CD14-positive monocyte (primary cell): ENCODE results near the gene ITGA2B. TPM values are rescaled to one million over a fixed set of nuclear protein-coding genes. Genes with fewer than 3 reads are reported as not detected.
"Not testable (repeated sequence)": the region's sequence is repeated elsewhere in the genome, so short reads cannot be mapped to it uniquely, and the experiment has no call there.

Experiments used
- DNase-seq, 3 donors: peaks; one replicate each; pipeline ENCODE4 v3.0.0-alpha.2; 2011 to 2022
- H2AFZ ChIP-seq: 2 replicates; pipeline ENCODE4 v1.6.0; 2012; ENCODE audit warnings: mild to moderate bottlenecking, low read depth, low read length, inconsistent platforms; ENCODE audit not compliant: insufficient read depth, poor library complexity, severe bottlenecking
- H3K27ac ChIP-seq, 2 donors: 1 replicate in 1 of 2; 2 replicates in 1 of 2; pipeline ENCODE4 v1.5.1; 2012 to 2013; ENCODE audit warnings: low read length in 2 of 2, control low read depth in 1 of 2, inconsistent platforms in 1 of 2, low read depth in 1 of 2, mild to moderate bottlenecking in 1 of 2
- H3K27me3 ChIP-seq, 2 donors: one replicate each; pipeline versions ENCODE4 v1.6.0 to v1.6.1; 2011 to 2013; ENCODE audit warnings: low read length in 2 of 2; ENCODE audit not compliant: control insufficient read depth in 2 of 2, insufficient read depth in 2 of 2
- H3K36me3 ChIP-seq, 2 donors: replicated peaks in 1 of 2; 1 replicate in 1 of 2; 2 replicates in 1 of 2; pipeline versions ENCODE4 v1.5.1 to v1.6.1; 2012 to 2013; ENCODE audit warnings: low read length in 2 of 2, control low read depth in 1 of 2, inconsistent platforms in 1 of 2, mild to moderate bottlenecking in 1 of 2; ENCODE audit not compliant: insufficient read depth in 2 of 2, control insufficient read depth in 1 of 2
- H3K4me1 ChIP-seq, 2 donors: 1 replicate in 1 of 2; 2 replicates in 1 of 2; pipeline versions ENCODE4 v1.5.1 to v1.6.1; 2012 to 2013; ENCODE audit warnings: low read length in 2 of 2, control low read depth in 1 of 2, inconsistent platforms in 1 of 2, mild to moderate bottlenecking in 1 of 2, moderate library complexity in 1 of 2; ENCODE audit not compliant: insufficient read depth in 2 of 2, control insufficient read depth in 1 of 2
- H3K4me2 ChIP-seq: replicated peaks from 2 replicates; pipeline ENCODE3; 2012; ENCODE audit warnings: low read length, moderate library complexity, mild to moderate bottlenecking; ENCODE audit not compliant: poor library complexity, severe bottlenecking; ENCODE audit errors: extremely low read depth
- H3K4me3 ChIP-seq, 3 experiments: fragments of 200-600 bp in 1 of 3; sonication (generic) in 1 of 3; replicated peaks in 1 of 3; 1 replicate in 2 of 3; 2 replicates in 1 of 3; pipeline ENCODE4 v1.5.1; 2011 to 2013; ENCODE audit warnings: low read length in 3 of 3, mild to moderate bottlenecking in 3 of 3, control low read depth in 2 of 3, low read depth in 2 of 3, inconsistent platforms in 1 of 3, moderate library complexity in 1 of 3
- H3K79me2 ChIP-seq: 2 replicates; pipeline ENCODE4 v1.6.0; 2012; ENCODE audit warnings: mild to moderate bottlenecking, control low read depth, inconsistent platforms, low read length, moderate library complexity; ENCODE audit not compliant: insufficient read depth
- H3K9ac ChIP-seq: 2 replicates; pipeline ENCODE4 v1.6.0; 2017; ENCODE audit warnings: low read length, mild to moderate bottlenecking; ENCODE audit not compliant: insufficient read depth, poor library complexity, severe bottlenecking
- H3K9me3 ChIP-seq, 2 donors: replicated peaks in 1 of 2; 1 replicate in 1 of 2; 2 replicates in 1 of 2; pipeline versions ENCODE4 v1.5.1 to v1.6.1; 2012 to 2013; ENCODE audit warnings: low read length in 2 of 2, control low read depth in 1 of 2; ENCODE audit not compliant: control insufficient read depth in 1 of 2, insufficient read depth in 1 of 2
- H4K20me1 ChIP-seq: 2 replicates; pipeline ENCODE4 v1.6.0; 2012; ENCODE audit warnings: mild to moderate bottlenecking, low read length, control low read depth, moderate library complexity; ENCODE audit not compliant: insufficient read depth
- H3K27ac Mint-ChIP-seq, 7 donors: one replicate each; pipeline ENCODE4 v1.8.0; 2020; ENCODE audit warnings: mild to moderate bottlenecking in 7 of 7, mixed read lengths in 7 of 7, moderate library complexity in 6 of 7, inconsistent platforms in 2 of 7
- H3K27me3 Mint-ChIP-seq, 3 donors: one replicate each; pipeline ENCODE4 v1.8.0; 2021 to 2022; ENCODE audit warnings: low read depth in 3 of 3, mild to moderate bottlenecking in 3 of 3, mixed read lengths in 3 of 3, moderate library complexity in 3 of 3, inconsistent platforms in 1 of 3
- H3K36me3 Mint-ChIP-seq, 2 donors: one replicate each; pipeline ENCODE4 v1.8.0; 2020; ENCODE audit warnings: mixed read lengths in 2 of 2, inconsistent platforms in 1 of 2, mild to moderate bottlenecking in 1 of 2
- H3K4me1 Mint-ChIP-seq: one replicate; pipeline ENCODE4 v1.8.0; 2020; ENCODE audit warnings: mild to moderate bottlenecking, mixed read lengths
- H3K4me3 Mint-ChIP-seq, 2 donors: one replicate each; pipeline ENCODE4 v1.8.0; 2020; ENCODE audit warnings: mild to moderate bottlenecking in 2 of 2, mixed read lengths in 2 of 2, moderate library complexity in 1 of 2
- H3K9me3 Mint-ChIP-seq, 7 donors: one replicate each; pipeline ENCODE4 v1.8.0; 2020 to 2022; ENCODE audit warnings: mixed read lengths in 7 of 7, mild to moderate bottlenecking in 6 of 7, moderate library complexity in 6 of 7, inconsistent platforms in 2 of 7
- CTCF ChIP-seq: fragments of 200-600 bp; IDR thresholded peaks from one replicate; pipeline ENCODE4 v1.8.0; 2022; ENCODE audit warnings: antibody characterized with exemption, mild to moderate bottlenecking
- WGBS: methylation state at CpG from one replicate; pipeline ENCODE4 v1.1.5; 2013; ENCODE audit warnings: missing lambda C conversion rate; ENCODE audit not compliant: insufficient coverage; 5-methylcytosine and 5-hydroxymethylcytosine counted together
- intact Hi-C, 2 donors: fragments of 100-400 bp; cut with micrococcal nuclease; formaldehyde crosslinking; loops; one replicate each; pipeline versions ENCODE4 v1.15.0 to v1.15.1; 2023
- polyA plus RNA-seq, 3 donors: library from polyadenylated mRNA; depleted of rRNA in 1 of 3; unstranded in 2 of 3; stranded (reverse) in 1 of 3; fragments of 300-500 nt in 2 of 3; fragments of >200 nt in 1 of 3; fragmentation: Illumina TruSeq in 2 of 3; gene quantifications; 1 replicate in 2 of 3; 2 replicates in 1 of 3; pipeline ENCODE4 v1.2.3, GENCODE V29; 2012 to 2021

The ITGA2B gene
- polyA plus RNA-seq, 3 donors, result 0.21 to 1.2 (median 1.1) TPM

- Mint-ChIP-seq H3K27ac (no peak overlapping the region), H3K9me3 (peaks cover 0 to 3% (median 2%) of the 10 kb centered on the region in 7 donors), H3K36me3 (no peaks in the 10 kb centered on the region), H3K4me3 (no peak overlapping the region), H3K27me3 (peaks cover 50 to 70% (median 56%) of the 10 kb centered on the region in 3 donors), H3K4me1 (peaks cover 9% of the 10 kb centered on the region)
- intact Hi-C loops, result no loop called here
- no peak overlapping the region for H3K4me2 ChIP-seq
- no peak for TF ChIP-seq CTCF
- no peak for DNase-seq
- H3K4me3 ChIP-seq, result no peak overlapping the region
- H4K20me1 ChIP-seq, result no peaks in the 10 kb centered on the region
- H3K79me2 ChIP-seq, result no peaks in the 10 kb centered on the region
- H3K27me3 ChIP-seq, result peaks cover 9 to 34% of the 10 kb centered on the region in 2 donors
- H3K4me1 ChIP-seq, result peaks cover 9 to 17% of the 10 kb centered on the region in 2 donors
- no peak overlapping the region for H3K9ac ChIP-seq
- no peaks in the 10 kb centered on the region for H3K9me3 ChIP-seq
- no peaks in the 10 kb centered on the region for H3K36me3 ChIP-seq
- WGBS, result 88% methylated on average over 3 of the region's 7 CpGs
- H2AFZ ChIP-seq, result no peak overlapping the region
- H3K27ac ChIP-seq, result no peak overlapping the region
These were observed 22.0 kb downstream of the ITGA2B start for GRCh38 chr17:44367231-44367979.

GRCh38 chr17:44365051-44365450 lies 24.4 kb downstream of the ITGA2B start:
- H3K27ac Mint-ChIP-seq, H4K20me1 ChIP-seq, H3K4me1 Mint-ChIP-seq, H3K36me3 ChIP-seq, DNase-seq, H3K9me3 Mint-ChIP-seq, intact Hi-C loops, H3K9ac ChIP-seq, H3K27ac ChIP-seq, H2AFZ ChIP-seq, H3K4me3 ChIP-seq, H3K36me3 Mint-ChIP-seq, H3K4me2 ChIP-seq, H3K9me3 ChIP-seq, H3K79me2 ChIP-seq: not testable (repeated sequence)
- Histone ChIP-seq H3K27me3 (peaks cover 15 to 46% of the 10 kb centered on the region in 2 donors), H3K4me1 (peaks cover 9 to 19% of the 10 kb centered on the region in 2 donors)
- WGBS, result 86% methylated on average over 4 of the region's 5 CpGs
- peaks cover 55 to 73% (median 58%) of the 10 kb centered on the region in 3 donors for H3K27me3 Mint-ChIP-seq
- peak overlapping the region in 1 of 2 donors; percentile 59 for H3K4me3 Mint-ChIP-seq
